Heart left ventricle (tissue), 16 donors: ENCODE results near the gene C2orf68. TPM values are rescaled to one million over a fixed set of nuclear protein-coding genes. Genes with fewer than 3 reads are reported as not detected.
A peak's percentile ranks its signal among the peaks of the same experiment; 100 is the strongest.

Experiments used
- ATAC-seq, 4 donors: fragments of 200-7000 bp; cut with Tn5 transposase; one replicate each; pipeline ENCODE4 v1.9.1; 2020 to 2022; ENCODE audit warnings: moderate library complexity in 4 of 4, mild to moderate bottlenecking in 3 of 4, moderate number of reproducible peaks in 1 of 4
- DNase-seq, 5 donors: peaks; one replicate each; pipeline ENCODE4 v3.0.0-alpha.2; 2020
- H3K27ac ChIP-seq, 12 donors: fragments of 200-600 bp; sonication (generic) in 4 of 12; one replicate each; pipeline versions ENCODE4 v1.5.0 to v1.8.0; 2016 to 2022; ENCODE audit warnings: mild to moderate bottlenecking in 2 of 12
- H3K27me3 ChIP-seq, 9 donors: fragments of 200-600 bp; sonication (generic) in 2 of 9; one replicate each; pipeline versions ENCODE4 v1.5.1 to v1.8.0; 2016 to 2022; ENCODE audit warnings: mild to moderate bottlenecking in 3 of 9
- H3K36me3 ChIP-seq, 9 donors: fragments of 200-600 bp; sonication (generic) in 2 of 9; one replicate each; pipeline versions ENCODE4 v1.5.0 to v1.8.0; 2018 to 2022; ENCODE audit warnings: mild to moderate bottlenecking in 2 of 9
- H3K4me1 ChIP-seq, 12 donors: fragments of 200-600 bp; sonication (generic) in 4 of 12; one replicate each; pipeline versions ENCODE4 v1.5.0 to v1.8.0; 2016 to 2022; ENCODE audit warnings: mild to moderate bottlenecking in 3 of 12
- H3K4me3 ChIP-seq, 12 donors: fragments of 200-600 bp; sonication (generic) in 4 of 12; one replicate each; pipeline versions ENCODE4 v1.5.0 to v1.8.0; 2017 to 2022; ENCODE audit warnings: mild to moderate bottlenecking in 9 of 12, moderate library complexity in 4 of 12
- H3K9me3 ChIP-seq, 12 donors: fragments of 200-600 bp; sonication (generic) in 4 of 12; one replicate each; pipeline versions ENCODE4 v1.5.0 to v1.8.0; 2016 to 2022; ENCODE audit warnings: mild to moderate bottlenecking in 1 of 12
- POLR2A ChIP-seq, 2 donors: fragments of 450-650 bp; IDR thresholded peaks; one replicate each; pipeline ENCODE4 v1.6.1; 2017; ENCODE audit warnings: antibody characterized with exemption in 2 of 2, mild to moderate bottlenecking in 2 of 2, moderate library complexity in 2 of 2
- WGBS, 4 donors: extraction: QIAGEN DNeasy Blood & Tissue Kit in 2 of 4; methylation state at CpG; one replicate each; pipeline versions ENCODE4 v1.1.5 to v1.1.7; 2013 to 2018; 5-methylcytosine and 5-hydroxymethylcytosine counted together
- intact Hi-C, 10 donors: fragments of 100-400 bp; cut with DNase I; formaldehyde crosslinking; loops; one replicate each; pipeline versions ENCODE4 v1.11.1 to v1.14.2; 2022
- polyA plus RNA-seq, 2 donors: library from polyadenylated mRNA; stranded (reverse); fragments of 200-250 nt; gene quantifications; one replicate each; pipeline ENCODE4 v1.2.3, GENCODE V29; 2013
- total RNA-seq, 9 donors: library from RNA; depleted of rRNA in 2 of 9; stranded (reverse); fragments of >200 nt in 2 of 9; fragmentation: NEBNext Ultra II Directional in 3 of 9; extraction: Animal tissue kit (Norgen Biotek cat#: 25700) in 3 of 9; gene quantifications; one replicate each; pipeline versions ENCODE4 v1.1.0 to v1.2.4, GENCODE V29; 2016 to 2023
- TF ChIP-seq, protein P1 (sequence below), 12 donors: fragments of 200-600 bp; sonication (generic) in 4 of 12; IDR thresholded peaks; one replicate each; pipeline versions ENCODE4 v1.5.0 to v1.8.0; 2018 to 2022; ENCODE audit warnings: antibody characterized with exemption in 12 of 12, mild to moderate bottlenecking in 5 of 12
- donor health status: ischemic (EF 13 %, LVEDD 7.1; RV severe dilation, severe dysfunction).
- donor health status: healthy with polysubstance abuse.
- donor health status: DM: no; HTN: yes; CAD: no.
- donor health status: DM: no; HTN: no; CAD: no.
- donor health status: ischemic (EF 25% LVEDD 6.9; RV normal size, moderate dysfunction).
- donor health status: ischemic (EF 25% LVEDD 5.7; RV mildly dilated, moderate dysfunction).
- donor health status: healthy.
- donor health status: DM: yes; HTN: yes; CAD: no.
- donor health status: ischemic (EF 35%, LVEDD 5.7; RV mildly dilated, moderate dysfunction).
- donor health status: nonischemic (EF 11% LVEDD 7.7; RV severe dilation, severe dysfunction).
- donor health status: DM: yes; HTN: yes; CAD: no.
- donor health status: PGD.
- donor health status: ischemic (EF 29% LVEDD 5.4; RV normal size, mild dysfunction).
- donor health status: nonischemic (EF 23%, LVEDD 6.1; RV moderate dilation, normal function).

C2orf68 gene
- total and polyA plus RNA-seq, 11 donors: 12.0 to 38.2 (median 29.1) TPM

DNA sequence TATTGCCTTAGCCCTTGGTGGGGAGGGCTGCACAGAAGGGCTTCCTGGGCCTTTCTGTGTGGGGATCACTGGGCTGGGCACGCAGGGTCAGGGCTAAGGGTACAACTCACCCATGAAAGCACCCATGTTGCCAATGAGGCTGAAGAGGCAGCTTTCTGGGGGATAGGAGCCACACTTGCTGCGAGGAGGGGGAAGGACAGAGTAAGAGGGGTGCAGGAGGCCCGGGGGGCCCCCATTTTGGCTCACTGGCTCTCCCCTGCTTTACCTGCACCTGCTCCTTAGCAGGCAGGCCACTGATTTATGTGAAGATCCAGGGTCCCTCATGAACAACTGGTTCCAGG lies 11.7 kb downstream of the C2orf68 start:
- H3K27me3 ChIP-seq: no peaks in the 10 kb centered on the region
- no peak for ATAC-seq
- DNase-seq: no peak
- peak overlapping the region in 1 of 12 donors; percentile 20 for H3K27ac ChIP-seq
- 62 to 100% (median 90%) methylated on average over 1 to 3 of the region's 3 CpGs for WGBS, 4 donors
- no peak for TF ChIP-seq POLR2A (IDR thresholded peaks at IDR 0.05)
- TF ChIP-seq, protein P1, sequence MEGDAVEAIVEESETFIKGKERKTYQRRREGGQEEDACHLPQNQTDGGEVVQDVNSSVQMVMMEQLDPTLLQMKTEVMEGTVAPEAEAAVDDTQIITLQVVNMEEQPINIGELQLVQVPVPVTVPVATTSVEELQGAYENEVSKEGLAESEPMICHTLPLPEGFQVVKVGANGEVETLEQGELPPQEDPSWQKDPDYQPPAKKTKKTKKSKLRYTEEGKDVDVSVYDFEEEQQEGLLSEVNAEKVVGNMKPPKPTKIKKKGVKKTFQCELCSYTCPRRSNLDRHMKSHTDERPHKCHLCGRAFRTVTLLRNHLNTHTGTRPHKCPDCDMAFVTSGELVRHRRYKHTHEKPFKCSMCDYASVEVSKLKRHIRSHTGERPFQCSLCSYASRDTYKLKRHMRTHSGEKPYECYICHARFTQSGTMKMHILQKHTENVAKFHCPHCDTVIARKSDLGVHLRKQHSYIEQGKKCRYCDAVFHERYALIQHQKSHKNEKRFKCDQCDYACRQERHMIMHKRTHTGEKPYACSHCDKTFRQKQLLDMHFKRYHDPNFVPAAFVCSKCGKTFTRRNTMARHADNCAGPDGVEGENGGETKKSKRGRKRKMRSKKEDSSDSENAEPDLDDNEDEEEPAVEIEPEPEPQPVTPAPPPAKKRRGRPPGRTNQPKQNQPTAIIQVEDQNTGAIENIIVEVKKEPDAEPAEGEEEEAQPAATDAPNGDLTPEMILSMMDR (IDR thresholded peaks at IDR 0.05): no peak
- no peaks in the 10 kb centered on the region for H3K9me3 ChIP-seq
- no peak overlapping the region for H3K4me3 ChIP-seq
- intact Hi-C loops: loop anchor here in 3 of 10 donors (5.0 kb wide), 2 partner anchors 33 to 38 kb away; partner anchors contain the start of gene GGCX (in 2 of the 3)
- peaks cover 0 to 55% (median 38%) of the 10 kb centered on the region in 12 donors for H3K4me1 ChIP-seq
- peaks cover 0 to 43% (median 33%) of the 10 kb centered on the region in 9 donors for H3K36me3 ChIP-seq

GRCh38 chr2:85599468-85600234 lies 12.2 kb downstream of the C2orf68 start:
- Histone ChIP-seq H3K27ac (peak overlapping the region in 1 of 12 donors; percentile 20), H3K36me3 (peaks cover 0 to 43% (median 33%) of the 10 kb centered on the region in 9 donors), H3K9me3 (no peaks in the 10 kb centered on the region), H3K27me3 (no peaks in the 10 kb centered on the region), H3K4me1 (peaks cover 0 to 53% (median 38%) of the 10 kb centered on the region in 12 donors), H3K4me3 (no peak overlapping the region)
- ATAC-seq (no peak), DNase-seq (peak in 1 of 5 donors; percentile 56)
- 53 to 67% (median 64%) methylated on average over 14 to 17 of the region's 17 CpGs for WGBS, 4 donors
- intact Hi-C loops: loop anchor here in 3 of 10 donors (5.0 kb wide), 2 partner anchors 32 to 37 kb away; partner anchors contain the start of gene GGCX (in 2 of the 3)
- no peak for TF ChIP-seq POLR2A (IDR thresholded peaks at IDR 0.05)
- TF ChIP-seq, protein P1 (IDR thresholded peaks at IDR 0.05): no peak

- 69 to 82% (median 75%) methylated on average over 14 of the region's 14 CpGs for WGBS, 4 donors
- H3K4me1 ChIP-seq: peaks cover 0 to 52% (median 37%) of the 10 kb centered on the region in 12 donors
- no peak for TF ChIP-seq POLR2A (IDR thresholded peaks at IDR 0.05)
- TF ChIP-seq, protein P1 (IDR thresholded peaks at IDR 0.05): no peak
- H3K27me3 ChIP-seq: no peaks in the 10 kb centered on the region
- H3K36me3 ChIP-seq: peaks cover 0 to 43% (median 33%) of the 10 kb centered on the region in 9 donors
- H3K4me3 ChIP-seq: no peak overlapping the region
- DNase-seq (no peak), ATAC-seq (no peak)
- no peak overlapping the region for H3K27ac ChIP-seq
- H3K9me3 ChIP-seq: no peaks in the 10 kb centered on the region
- intact Hi-C loops: no loop called here
These were observed 13.1 kb downstream of the C2orf68 start for GRCh38 chr2:85598594-85599340.

- Histone ChIP-seq H3K27ac (no peak overlapping the region), H3K27me3 (no peaks in the 10 kb centered on the region), H3K4me3 (no peak overlapping the region), H3K4me1 (peaks cover 0 to 51% (median 31%) of the 10 kb centered on the region in 12 donors), H3K36me3 (peaks cover 0 to 53% (median 33%) of the 10 kb centered on the region in 9 donors), H3K9me3 (no peaks in the 10 kb centered on the region)
- intact Hi-C loops: no loop called here
- ATAC-seq: no peak
- 68 to 77% (median 71%) methylated on average over 5 of the region's 5 CpGs for WGBS, 4 donors
- TF ChIP-seq, protein P1 (IDR thresholded peaks at IDR 0.05): no peak
- no peak for TF ChIP-seq POLR2A (IDR thresholded peaks at IDR 0.05)
- no peak for DNase-seq
These were observed 14.6 kb downstream of the C2orf68 start for GRCh38 chr2:85597241-85597640.
